Skeletal muscle tissue (tissue), 4 donors: Measurements from ENCODE around the gene FBXO46. TPM values are rescaled to one million over a fixed set of nuclear protein-coding genes. Genes with fewer than 3 reads are reported as not detected.
"Not testable (repeated sequence)": the region's sequence is repeated elsewhere in the genome, so short reads cannot be mapped to it uniquely, and the experiment has no call there.

Experiments
- H3K27ac ChIP-seq: one replicate; pipeline ENCODE4 v1.7.0; 2013; ENCODE audit warnings: mild to moderate bottlenecking, low read depth, low read length, inconsistent platforms
- H3K27me3 ChIP-seq, 3 donors: one replicate each; pipeline ENCODE4 v1.7.0; 2013; ENCODE audit warnings: low read length in 3 of 3; ENCODE audit not compliant: control insufficient read depth in 3 of 3, insufficient read depth in 3 of 3
- H3K36me3 ChIP-seq, 3 donors: one replicate each; pipeline ENCODE4 v1.7.0; 2013; ENCODE audit warnings: low read length in 3 of 3; ENCODE audit not compliant: control insufficient read depth in 3 of 3, insufficient read depth in 3 of 3
- H3K4me1 ChIP-seq, 3 donors: one replicate each; pipeline ENCODE4 v1.7.0; 2013; ENCODE audit warnings: low read length in 3 of 3, mild to moderate bottlenecking in 3 of 3; ENCODE audit not compliant: control insufficient read depth in 3 of 3, insufficient read depth in 3 of 3
- H3K4me3 ChIP-seq, 3 donors: one replicate each; pipeline ENCODE4 v1.7.0; 2013; ENCODE audit warnings: low read length in 3 of 3
- H3K9ac ChIP-seq, 3 donors: one replicate each; pipeline ENCODE4 v1.7.0; 2013; ENCODE audit warnings: low read length in 3 of 3, mild to moderate bottlenecking in 3 of 3, moderate library complexity in 2 of 3, low read depth in 1 of 3
- H3K9me3 ChIP-seq, 3 donors: one replicate each; pipeline ENCODE4 v1.7.0; 2013; ENCODE audit warnings: low read length in 3 of 3; ENCODE audit not compliant: control insufficient read depth in 3 of 3
- total RNA-seq: library from RNA; depleted of rRNA; stranded (reverse); fragments of >200 nt; gene quantifications from one replicate; pipeline ENCODE4 v1.2.3, GENCODE V29; 2014
- donor health status: Osteomylitis.

FBXO46 gene
- total RNA-seq, 1 donor from 2014 or later = 5.7 TPM

GRCh38 chr19:45757695-45758094 is 27.0 kb upstream of the FBXO46 start:
- no peaks in the 10 kb centered on the region for H3K36me3 ChIP-seq
- H3K9me3 ChIP-seq = no peaks in the 10 kb centered on the region
- no peak overlapping the region for H3K27ac ChIP-seq
- no peaks in the 10 kb centered on the region for H3K27me3 ChIP-seq
- H3K4me1 ChIP-seq = no peaks in the 10 kb centered on the region
- H3K9ac ChIP-seq = no peak overlapping the region
- no peak overlapping the region for H3K4me3 ChIP-seq

DNA sequence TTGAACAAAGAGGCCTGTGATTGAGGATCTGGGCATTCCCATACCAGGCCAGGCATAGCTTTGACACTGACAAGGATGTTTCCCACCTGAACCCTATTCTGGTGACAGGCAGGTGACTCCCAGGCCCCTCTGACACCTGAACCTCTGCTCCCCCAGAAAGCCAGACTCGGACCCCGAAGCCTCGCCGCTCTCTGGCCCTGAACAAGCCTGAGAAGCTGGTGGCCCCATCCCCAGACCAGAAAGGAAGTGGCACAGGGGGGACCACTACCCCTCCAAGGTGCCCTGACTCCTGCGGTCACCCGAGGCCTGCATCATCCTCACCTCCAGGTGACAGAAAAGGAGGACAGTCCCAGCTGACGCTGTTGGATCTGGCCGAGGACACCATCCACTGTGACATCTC is 23.6 kb upstream of the FBXO46 start:
- Histone ChIP-seq H3K9ac (no peak overlapping the region), H3K4me1 (no peaks in the 10 kb centered on the region), H3K9me3 (no peaks in the 10 kb centered on the region), H3K27me3 (no peaks in the 10 kb centered on the region), H3K27ac (no peak overlapping the region), H3K4me3 (no peak overlapping the region), H3K36me3 (no peaks in the 10 kb centered on the region)

DNA sequence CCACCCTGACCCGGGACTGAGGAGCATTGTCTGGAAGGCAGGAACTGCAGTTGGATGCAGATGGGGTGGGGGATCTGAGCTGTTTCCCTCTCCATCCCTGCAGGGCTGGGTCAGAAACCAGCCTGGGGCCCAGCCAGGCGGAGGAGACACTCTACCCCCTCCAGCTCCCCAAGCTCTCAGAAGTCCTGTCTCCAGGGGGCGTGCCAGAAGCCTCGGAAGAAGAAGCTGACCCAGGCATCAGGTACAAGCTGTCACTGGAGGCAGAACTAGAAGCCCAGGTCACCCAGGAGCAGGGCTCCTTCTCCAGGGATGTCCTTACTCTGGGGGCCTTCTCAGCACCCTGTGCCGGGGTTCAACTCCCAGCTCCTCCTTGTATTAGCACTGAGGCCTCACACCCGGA is 22.9 kb upstream of the FBXO46 start:
- no peak overlapping the region for H3K4me3 ChIP-seq
- H3K4me1 ChIP-seq = no peaks in the 10 kb centered on the region
- H3K27me3 ChIP-seq = no peaks in the 10 kb centered on the region
- H3K27ac ChIP-seq = no peak overlapping the region
- no peaks in the 10 kb centered on the region for H3K36me3 ChIP-seq
- no peak overlapping the region for H3K9ac ChIP-seq
- H3K9me3 ChIP-seq = no peaks in the 10 kb centered on the region

GRCh38 chr19:45752639-45753038 is 21.9 kb upstream of the FBXO46 start:
- Histone ChIP-seq H3K9me3 (no peaks in the 10 kb centered on the region), H3K4me1 (no peaks in the 10 kb centered on the region), H3K27me3 (no peaks in the 10 kb centered on the region), H3K36me3 (no peaks in the 10 kb centered on the region), H3K4me3 (no peak overlapping the region), H3K9ac (no peak overlapping the region), H3K27ac (no peak overlapping the region)

GRCh38 chr19:45751483-45751882 is 20.8 kb upstream of the FBXO46 start:
- not testable (repeated sequence) for H3K36me3 ChIP-seq, H3K4me1 ChIP-seq, H3K4me3 ChIP-seq, H3K9me3 ChIP-seq, H3K9ac ChIP-seq, H3K27me3 ChIP-seq, H3K27ac ChIP-seq

- H3K36me3 ChIP-seq = no peaks in the 10 kb centered on the region
- no peaks in the 10 kb centered on the region for H3K27me3 ChIP-seq
- no peak overlapping the region for H3K4me3 ChIP-seq
- no peaks in the 10 kb centered on the region for H3K4me1 ChIP-seq
- H3K9me3 ChIP-seq = no peaks in the 10 kb centered on the region
- H3K27ac ChIP-seq = no peak overlapping the region
- no peak overlapping the region for H3K9ac ChIP-seq
Measured at GRCh38 chr19:45747513-45747912, 16.8 kb upstream of the FBXO46 start.

- no peaks in the 10 kb centered on the region for H3K4me1 ChIP-seq
- no peak overlapping the region for H3K4me3 ChIP-seq
- H3K27me3 ChIP-seq = no peaks in the 10 kb centered on the region
- H3K9me3 ChIP-seq = no peaks in the 10 kb centered on the region
- H3K27ac ChIP-seq = no peak overlapping the region
- no peaks in the 10 kb centered on the region for H3K36me3 ChIP-seq
- no peak overlapping the region for H3K9ac ChIP-seq
Measured at GRCh38 chr19:45746866-45747265, 16.2 kb upstream of the FBXO46 start.

DNA sequence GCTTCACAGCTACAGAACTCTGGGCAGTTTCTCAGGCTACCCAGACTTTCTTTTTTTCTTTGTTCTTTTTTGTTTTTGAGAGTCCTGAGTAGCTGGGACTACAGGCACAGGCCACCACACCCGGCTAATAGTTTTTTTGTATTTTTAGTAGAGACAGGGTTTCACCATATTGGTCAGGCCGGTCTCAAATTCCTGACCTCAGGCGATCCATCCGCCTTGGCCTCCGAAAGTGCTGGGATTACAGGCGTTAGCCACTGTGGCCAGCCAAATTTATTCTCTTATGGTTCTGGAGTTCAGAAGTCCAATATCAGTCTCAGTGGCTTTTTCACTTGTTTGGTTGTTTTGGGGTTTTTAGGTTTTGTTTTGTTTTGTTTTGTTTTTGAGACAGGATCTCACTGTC is 14.9 kb upstream of the FBXO46 start:
- Histone ChIP-seq H3K9me3 (no peaks in the 10 kb centered on the region), H3K36me3 (no peaks in the 10 kb centered on the region), H3K4me1 (no peaks in the 10 kb centered on the region), H3K4me3 (no peak overlapping the region), H3K27me3 (no peaks in the 10 kb centered on the region), H3K27ac (no peak overlapping the region), H3K9ac (no peak overlapping the region)

- H3K27me3 ChIP-seq = no peaks in the 10 kb centered on the region
- H3K4me1 ChIP-seq = no peaks in the 10 kb centered on the region
- no peak overlapping the region for H3K27ac ChIP-seq
- no peaks in the 10 kb centered on the region for H3K9me3 ChIP-seq
- H3K9ac ChIP-seq = no peak overlapping the region
- H3K36me3 ChIP-seq = no peaks in the 10 kb centered on the region
- H3K4me3 ChIP-seq = no peak overlapping the region
Measured at GRCh38 chr19:45742969-45743368, 12.3 kb upstream of the FBXO46 start.

GRCh38 chr19:45739498-45740439 is 9.1 kb upstream of the FBXO46 start:
- Histone ChIP-seq H3K9ac (no peak overlapping the region), H3K4me3 (no peak overlapping the region), H3K4me1 (no peaks in the 10 kb centered on the region), H3K27me3 (no peaks in the 10 kb centered on the region), H3K27ac (no peak overlapping the region), H3K36me3 (no peaks in the 10 kb centered on the region), H3K9me3 (no peaks in the 10 kb centered on the region)
